Esophagus (tissue), 2 donors: Measurements from ENCODE around the gene PHETA2. TPM values are rescaled to one million over a fixed set of nuclear protein-coding genes. Genes with fewer than 3 reads are reported as not detected.
"Not testable (repeated sequence)": the region's sequence is repeated elsewhere in the genome, so short reads cannot be mapped to it uniquely, and the experiment has no call there.

Experiments
- H3K27ac ChIP-seq, 2 donors: one replicate each; pipeline ENCODE4 v1.5.1; 2013; ENCODE audit warnings: low read depth in 2 of 2, mild to moderate bottlenecking in 2 of 2, inconsistent platforms in 1 of 2, low read length in 1 of 2, moderate library complexity in 1 of 2
- H3K27me3 ChIP-seq, 2 donors: one replicate each; pipeline ENCODE4 v1.6.1; 2013; ENCODE audit warnings: low read length in 2 of 2, control low read depth in 1 of 2, mild to moderate bottlenecking in 1 of 2; ENCODE audit not compliant: insufficient read depth in 2 of 2, control insufficient read depth in 1 of 2
- H3K36me3 ChIP-seq, 2 donors: one replicate each; pipeline ENCODE4 v1.6.1; 2013; ENCODE audit warnings: low read length in 1 of 2; ENCODE audit not compliant: control insufficient read depth in 2 of 2, insufficient read depth in 2 of 2
- H3K4me1 ChIP-seq, 2 donors: one replicate each; pipeline ENCODE4 v1.6.1; 2013; ENCODE audit warnings: low read length in 1 of 2; ENCODE audit not compliant: control insufficient read depth in 2 of 2, insufficient read depth in 2 of 2
- H3K4me3 ChIP-seq, 2 donors: one replicate each; pipeline ENCODE4 v1.5.1; 2013; ENCODE audit warnings: low read length in 2 of 2, mild to moderate bottlenecking in 2 of 2, low read depth in 1 of 2, moderate library complexity in 1 of 2
- H3K9me3 ChIP-seq, 2 donors: one replicate each; pipeline ENCODE4 v1.6.1; 2013; ENCODE audit warnings: mild to moderate bottlenecking in 2 of 2, low read depth in 1 of 2, low read length in 1 of 2, moderate library complexity in 1 of 2; ENCODE audit not compliant: control insufficient read depth in 2 of 2, insufficient read depth in 1 of 2
- WGBS, 2 donors: extraction: QIAGEN DNeasy Blood & Tissue Kit; methylation state at CpG; one replicate each; pipeline ENCODE4 v1.1.7; 2013; 5-methylcytosine and 5-hydroxymethylcytosine counted together
- polyA plus RNA-seq, 2 donors: library from polyadenylated mRNA; stranded (reverse); fragments of 200-250 nt; gene quantifications; one replicate each; pipeline ENCODE4 v1.2.3, GENCODE V29; 2013
- donor health status: healthy with polysubstance abuse.
- donor health status: Bipolar disorder and iron deficiency.

PHETA2 gene
- polyA plus RNA-seq, 2 donors, result 6.1 to 10.0 TPM

- not testable (repeated sequence) for H3K27ac ChIP-seq, H3K36me3 ChIP-seq, H3K4me1 ChIP-seq, H3K9me3 ChIP-seq, H3K27me3 ChIP-seq, H3K4me3 ChIP-seq
- no CpG with 5 or more reads among the region's 4 CpGs for WGBS, 2 donors
These were observed 49.5 kb downstream of the PHETA2 start for GRCh38 chr22:42123529-42123928.

- no peaks in the 10 kb centered on the region for H3K27me3 ChIP-seq
- 88 to 91% methylated on average over 16 of the region's 16 CpGs for WGBS, 2 donors
- no peaks in the 10 kb centered on the region for H3K36me3 ChIP-seq
- no peaks in the 10 kb centered on the region for H3K9me3 ChIP-seq
- peaks cover 0 to 3% of the 10 kb centered on the region in 2 donors for H3K4me1 ChIP-seq
- H3K27ac ChIP-seq, result no peak overlapping the region
- H3K4me3 ChIP-seq, result no peak overlapping the region
These were observed 53.6 kb downstream of the PHETA2 start for GRCh38 chr22:42127606-42128005.

- H3K36me3 ChIP-seq, H3K4me1 ChIP-seq, H3K27me3 ChIP-seq, H3K9me3 ChIP-seq, H3K4me3 ChIP-seq, H3K27ac ChIP-seq: not testable (repeated sequence)
- 88 to 92% methylated on average over 11 to 13 of the region's 13 CpGs for WGBS, 2 donors
These were observed 54.0 kb downstream of the PHETA2 start for GRCh38 chr22:42128007-42128406.

Other genes starting within 250 kb of the PHETA2 start
- 10 to 100 TPM; 66.4 to 76.4 TPM for gene SREBF2, start 241.1 kb upstream of the PHETA2 start, polyA plus RNA-seq
- gene SHISA8, start 159.2 kb upstream of the PHETA2 start, polyA plus RNA-seq, result under 1 TPM in 1 of 2 donors, not detected in 1; 0.07 TPM
- gene TNFRSF13C, start 147.4 kb upstream of the PHETA2 start, polyA plus RNA-seq, result under 1 TPM; 0.36 to 0.47 TPM
- 10 to 100 TPM; 16.5 to 18.8 TPM for gene CENPM, start 127.1 kb upstream of the PHETA2 start, polyA plus RNA-seq
- gene SEPTIN3, start 104.8 kb upstream of the PHETA2 start, polyA plus RNA-seq, result under 1 TPM; 0.11 to 0.18 TPM
- under 1 TPM; 0.13 to 0.59 TPM for gene WBP2NL, start 75.5 kb upstream of the PHETA2 start, polyA plus RNA-seq
- 10 to 100 TPM in 1 of 2 donors, 1 to 10 TPM in 1; 6.9 to 12.3 TPM for gene NAGA, start 3.4 kb upstream of the PHETA2 start, polyA plus RNA-seq
- 100 to 1,000 TPM; 111 to 116 TPM for gene SMDT1, start 5.5 kb downstream of the PHETA2 start, polyA plus RNA-seq
- gene NDUFA6, start 16.5 kb downstream of the PHETA2 start, polyA plus RNA-seq, result 100 to 1,000 TPM in 1 of 2 donors, 10 to 100 TPM in 1; 93.3 to 107 TPM
- 1 to 10 TPM; 1.2 to 6.3 TPM for gene CYP2D6, start 56.6 kb downstream of the PHETA2 start, polyA plus RNA-seq
- 10 to 100 TPM; 14.5 to 15.0 TPM for gene TCF20, start 196.4 kb downstream of the PHETA2 start, polyA plus RNA-seq